ENCODE measurements around the gene MEGF6.

DNA sequence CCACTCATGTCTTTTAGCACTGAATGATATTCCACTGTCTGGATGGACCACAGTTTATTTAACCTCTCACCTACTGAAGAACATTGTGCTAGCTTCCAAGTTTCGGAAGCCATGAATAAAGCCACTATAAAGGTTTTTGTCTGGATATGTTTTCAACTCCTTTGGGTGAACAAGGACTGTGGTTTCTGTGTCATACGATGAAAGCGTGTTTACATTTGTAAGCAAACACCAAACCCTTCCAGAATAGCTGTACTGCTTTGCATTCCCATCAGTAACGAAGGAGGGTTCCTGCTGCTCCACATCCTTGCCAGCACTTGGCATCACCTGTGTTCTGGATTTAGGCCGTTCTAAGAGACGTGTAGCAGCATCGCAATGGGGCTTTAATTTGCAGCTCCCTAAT lies 167.5 kb downstream of the MEGF6 start:
- TF ChIP-seq POLR2AphosphoS5 (IDR thresholded peaks at IDR 0.05; ENCODE audit: borderline replicate concordance, low read depth, low read length) (no peak), FOXP2 (optimal IDR thresholded peaks at IDR 0.05; ENCODE audit: control extremely low read depth, extremely low read length, insufficient read depth) (no peak)
